Mononuclear cell (primary cell): ENCODE measurements around the gene DUT. TPM values are rescaled to one million over a fixed set of nuclear protein-coding genes. Genes with fewer than 3 reads are reported as not detected.

Experiments
- H3K27me3 ChIP-seq: 2 replicates; pipeline ENCODE4 v1.6.0; 2011; ENCODE audit warnings: low read length, control low read depth; ENCODE audit not compliant: insufficient read depth
- H3K4me1 ChIP-seq: 2 replicates; pipeline ENCODE4 v1.5.1; 2011; ENCODE audit warnings: mild to moderate bottlenecking, low read length, control low read depth; ENCODE audit not compliant: insufficient read depth
- H3K4me3 ChIP-seq: 2 replicates; pipeline ENCODE4 v1.5.1; 2011; ENCODE audit warnings: mild to moderate bottlenecking, low read length, moderate library complexity
- H3K9me3 ChIP-seq: 2 replicates; pipeline ENCODE4 v1.5.1; 2011; ENCODE audit warnings: low read depth, mild to moderate bottlenecking, control low read depth, low read length
- total RNA-seq: library from RNA; depleted of rRNA; stranded (reverse); fragments of >200 nt; gene quantifications from one replicate; pipeline ENCODE4 v1.2.3, GENCODE V29; 2012

Gene DUT
- total RNA-seq, 1 donor, result 19.8 TPM

GRCh38 chr15:48374472-48374871, 43.2 kb downstream of the DUT start:
- H3K9me3 ChIP-seq, result no peaks in the 10 kb centered on the region
- H3K4me1 ChIP-seq, result no peaks in the 10 kb centered on the region
- no peak overlapping the region for H3K4me3 ChIP-seq
- H3K27me3 ChIP-seq, result no peaks in the 10 kb centered on the region

GRCh38 chr15:48375767-48376166, 44.5 kb downstream of the DUT start:
- H3K4me1 ChIP-seq, result no peaks in the 10 kb centered on the region
- H3K4me3 ChIP-seq, result no peak overlapping the region
- no peaks in the 10 kb centered on the region for H3K27me3 ChIP-seq
- no peaks in the 10 kb centered on the region for H3K9me3 ChIP-seq

GRCh38 chr15:48380198-48380597, 49.0 kb downstream of the DUT start:
- Histone ChIP-seq H3K27me3 (no peaks in the 10 kb centered on the region), H3K9me3 (no peaks in the 10 kb centered on the region), H3K4me1 (no peaks in the 10 kb centered on the region), H3K4me3 (no peak overlapping the region)

GRCh38 chr15:48381861-48382260, 50.6 kb downstream of the DUT start:
- no peak overlapping the region for H3K4me3 ChIP-seq
- no peaks in the 10 kb centered on the region for H3K9me3 ChIP-seq
- H3K4me1 ChIP-seq, result no peaks in the 10 kb centered on the region
- H3K27me3 ChIP-seq, result no peaks in the 10 kb centered on the region

GRCh38 chr15:48383031-48383430, 51.8 kb downstream of the DUT start:
- Histone ChIP-seq H3K9me3 (no peaks in the 10 kb centered on the region), H3K4me3 (no peak overlapping the region), H3K4me1 (no peaks in the 10 kb centered on the region), H3K27me3 (no peaks in the 10 kb centered on the region)

- Histone ChIP-seq H3K9me3 (no peaks in the 10 kb centered on the region), H3K4me3 (no peak overlapping the region), H3K27me3 (no peaks in the 10 kb centered on the region), H3K4me1 (no peaks in the 10 kb centered on the region)
These were observed 53.4 kb downstream of the DUT start for GRCh38 chr15:48384616-48385015.

GRCh38 chr15:48385031-48385830, 54.0 kb downstream of the DUT start:
- no peaks in the 10 kb centered on the region for H3K4me1 ChIP-seq
- H3K9me3 ChIP-seq, result no peaks in the 10 kb centered on the region
- no peaks in the 10 kb centered on the region for H3K27me3 ChIP-seq
- no peak overlapping the region for H3K4me3 ChIP-seq

GRCh38 chr15:48388016-48388851, 57.0 kb downstream of the DUT start:
- H3K27me3 ChIP-seq, result no peaks in the 10 kb centered on the region
- H3K4me3 ChIP-seq, result no peak overlapping the region
- H3K9me3 ChIP-seq, result no peaks in the 10 kb centered on the region
- H3K4me1 ChIP-seq, result no peaks in the 10 kb centered on the region

- H3K27me3 ChIP-seq, result no peaks in the 10 kb centered on the region
- no peaks in the 10 kb centered on the region for H3K4me1 ChIP-seq
- H3K4me3 ChIP-seq, result no peak overlapping the region
- no peaks in the 10 kb centered on the region for H3K9me3 ChIP-seq
These were observed 57.7 kb downstream of the DUT start for GRCh38 chr15:48388910-48389309.

- no peaks in the 10 kb centered on the region for H3K27me3 ChIP-seq
- H3K4me3 ChIP-seq, result no peak overlapping the region
- no peaks in the 10 kb centered on the region for H3K9me3 ChIP-seq
- H3K4me1 ChIP-seq, result no peaks in the 10 kb centered on the region
These were observed 58.5 kb downstream of the DUT start for GRCh38 chr15:48389691-48390143.

- H3K27me3 ChIP-seq, result no peaks in the 10 kb centered on the region
- no peaks in the 10 kb centered on the region for H3K4me1 ChIP-seq
These were observed 60.7 kb downstream of the DUT start for GRCh38 chr15:48391950-48392349.

GRCh38 chr15:48392356-48392755, 61.1 kb downstream of the DUT start:
- H3K4me3 ChIP-seq, result no peak overlapping the region
- no peaks in the 10 kb centered on the region for H3K4me1 ChIP-seq
- no peaks in the 10 kb centered on the region for H3K9me3 ChIP-seq
- no peaks in the 10 kb centered on the region for H3K27me3 ChIP-seq

More at GRCh38 chr15:48391950-48392349, 60.7 kb downstream of the DUT start:
- Histone ChIP-seq H3K4me3 (no peak overlapping the region), H3K9me3 (no peaks in the 10 kb centered on the region)

Other genes starting within 250 kb of the DUT start
- under 0.01 TPM for gene SLC24A5, start 210.4 kb upstream of the DUT start, total RNA-seq
- gene MYEF2, start 153.1 kb upstream of the DUT start, total RNA-seq, result 14.1 TPM
- not detected for gene CTXN2, start 139.8 kb upstream of the DUT start, total RNA-seq
- not detected for gene SLC12A1, start 125.1 kb upstream of the DUT start, total RNA-seq